OCI-LY1 (cell line): ENCODE measurements around the gene SLC15A4.

Source experiments
- H2AFZ ChIP-seq: fragments of 200-600 bp; sonication (generic), shearing (Covaris generic); 2 replicates; pipeline ENCODE4 v1.6.0; 2014; ENCODE audit warnings: antibody characterized with exemption, mild to moderate bottlenecking, low read length
- H3F3A ChIP-seq: fragments of 200-600 bp; sonication (generic), shearing (Covaris generic); 2 replicates; pipeline ENCODE4 v1.6.0; 2014; ENCODE audit warnings: mild to moderate bottlenecking, antibody characterized with exemption, low read length, moderate library complexity; ENCODE audit not compliant: insufficient read depth
- H3K27ac ChIP-seq: fragments of 200-600 bp; sonication (generic); 2 replicates; pipeline ENCODE4 v1.5.1; 2014; ENCODE audit warnings: low read length, mixed run types, mild to moderate bottlenecking, low read depth; ENCODE audit not compliant: poor library complexity, severe bottlenecking
- H3K27me3 ChIP-seq: fragments of 200-600 bp; sonication (generic); 2 replicates; pipeline ENCODE4 v1.6.0; 2014; ENCODE audit warnings: antibody characterized with exemption, mild to moderate bottlenecking, low read length, moderate library complexity; ENCODE audit not compliant: insufficient read depth
- H3K36me3 ChIP-seq: fragments of 200-600 bp; sonication (generic); 2 replicates; pipeline ENCODE4 v1.6.1; 2014; ENCODE audit warnings: mild to moderate bottlenecking, antibody characterized with exemption, low read length, moderate library complexity, mixed read lengths; ENCODE audit not compliant: insufficient read depth
- H3K4me1 ChIP-seq: fragments of 200-600 bp; sonication (generic); 2 replicates; pipeline ENCODE4 v1.5.1; 2014; ENCODE audit warnings: mild to moderate bottlenecking, low read length, moderate library complexity; ENCODE audit not compliant: insufficient read depth, severe bottlenecking
- H3K4me2 ChIP-seq: fragments of 200-600 bp; sonication (generic), shearing (Covaris generic); 2 replicates; pipeline ENCODE4 v1.6.1; 2014; ENCODE audit warnings: low read length
- H3K4me3 ChIP-seq: fragments of 200-600 bp; sonication (generic); 2 replicates; pipeline ENCODE4 v1.5.1; 2014; ENCODE audit warnings: low read length, low read depth, mild to moderate bottlenecking, mixed read lengths; ENCODE audit not compliant: poor library complexity, severe bottlenecking
- H3K79me2 ChIP-seq: fragments of 200-600 bp; shearing (Covaris generic); 2 replicates; pipeline ENCODE4 v1.6.1; 2016; ENCODE audit warnings: mixed run types, low read length, mixed read lengths; ENCODE audit not compliant: insufficient read depth
- H3K9ac ChIP-seq: fragments of 200-600 bp; sonication (generic), shearing (Covaris generic); 2 replicates; pipeline ENCODE4 v1.6.1; 2014; ENCODE audit warnings: mild to moderate bottlenecking, low read length, mixed read lengths
- H3K9me2 ChIP-seq: fragments of 200-600 bp; sonication (generic), shearing (Covaris generic); 2 replicates; pipeline ENCODE4 v1.6.1; 2014; ENCODE audit warnings: low read depth, mild to moderate bottlenecking, low read length, mixed read lengths
- H3K9me3 ChIP-seq: fragments of 200-600 bp; shearing (Covaris generic); 2 replicates; pipeline ENCODE4 v1.6.1; 2014; ENCODE audit warnings: low read length, mixed read lengths
- H4K20me1 ChIP-seq: fragments of 200-600 bp; sonication (generic), shearing (Covaris generic); 2 replicates; pipeline ENCODE4 v1.6.0; 2016; ENCODE audit warnings: mild to moderate bottlenecking, low read length; ENCODE audit not compliant: insufficient read depth
- EZH2 ChIP-seq: fragments of 200-600 bp; sonication (generic), shearing (Covaris generic); IDR thresholded peaks from 2 replicates; pipeline ENCODE4 v1.8.0; 2017; ENCODE audit warnings: borderline replicate concordance, mixed run types, mild to moderate bottlenecking, antibody characterized with exemption, low read length, moderate library complexity, mixed read lengths
- TF ChIP-seq, protein P1 (sequence below): fragments of 200-600 bp; sonication (generic), shearing (Covaris generic); IDR thresholded peaks from 2 replicates; pipeline ENCODE4 v1.5.1; 2017; ENCODE audit warnings: mild to moderate bottlenecking, antibody characterized with exemption, low read length, moderate library complexity, mixed read lengths

SLC15A4 gene

DNA sequence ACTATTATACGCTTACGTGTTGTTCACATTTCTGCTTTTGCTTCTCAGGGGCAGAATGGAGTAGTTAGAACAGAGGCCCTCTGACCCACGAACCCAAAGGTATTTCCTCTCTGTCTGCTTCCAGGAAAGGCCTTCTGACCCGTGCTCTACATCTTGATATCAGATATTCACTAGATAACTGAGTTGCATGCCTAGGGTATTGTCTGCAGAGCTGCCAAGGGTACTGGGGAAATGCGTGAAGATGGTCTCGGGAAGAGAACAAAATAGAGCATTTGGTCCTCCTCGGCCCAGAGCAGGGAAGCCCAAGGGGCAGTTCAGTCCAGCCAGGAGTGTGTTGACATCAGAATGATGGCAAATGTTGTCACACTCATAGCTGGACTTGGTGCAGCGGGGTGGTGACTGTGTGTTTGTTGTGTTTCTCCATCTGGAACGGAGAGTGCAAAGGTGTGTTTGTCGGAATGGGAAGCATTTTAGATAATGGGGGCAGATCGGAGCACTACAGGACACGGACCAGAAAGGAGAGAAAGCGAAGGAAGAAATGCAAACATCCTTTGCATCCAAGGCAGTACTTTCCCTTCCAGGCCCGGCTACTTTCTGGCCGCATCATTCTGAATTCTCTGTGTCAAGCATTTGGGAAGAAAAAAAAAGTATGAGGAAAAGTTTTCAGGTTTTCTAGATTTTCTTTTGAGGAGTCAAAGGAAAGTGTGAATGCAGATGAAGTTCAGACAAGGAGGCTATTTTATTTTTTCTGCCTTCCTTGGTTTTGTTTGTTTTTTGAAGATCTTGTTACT, 37.7 kb upstream of the SLC15A4 start:
- H3K36me3 ChIP-seq: no peaks in the 10 kb centered on the region

DNA sequence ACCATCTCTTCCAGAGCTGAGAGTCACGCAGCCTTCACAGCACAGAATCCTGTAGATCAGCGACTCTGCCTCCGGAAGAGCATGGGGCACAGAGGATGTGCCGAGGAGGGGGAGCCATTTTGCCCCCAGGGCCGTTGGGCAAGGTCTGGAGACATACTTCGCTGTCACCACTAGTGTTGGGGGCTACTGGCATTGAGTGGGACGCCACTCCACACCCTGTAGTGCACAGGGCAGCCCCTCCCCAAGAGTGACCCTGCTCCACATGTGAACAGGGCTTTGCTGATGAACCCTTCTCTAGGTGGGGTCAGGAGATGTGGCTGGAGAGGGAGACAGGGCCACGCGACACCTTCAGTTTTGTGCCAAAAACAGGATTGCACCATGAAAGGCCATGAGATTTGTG, 35.6 kb upstream of the SLC15A4 start:
- Histone ChIP-seq H4K20me1 (no peaks in the 10 kb centered on the region), H3K4me3 (no peak overlapping the region), H3F3A (no peaks in the 10 kb centered on the region), H3K4me1 (no peaks in the 10 kb centered on the region), H3K4me2 (no peak overlapping the region), H3K27me3 (no peaks in the 10 kb centered on the region; the same call in 1 of the 2 replicates), H2AFZ (no peak overlapping the region), H3K9ac (no peak overlapping the region), H3K36me3 (no peaks in the 10 kb centered on the region), H3K27ac (no peak overlapping the region), H3K79me2 (no peaks in the 10 kb centered on the region), H3K9me3 (no peaks in the 10 kb centered on the region), H3K9me2 (no peaks in the 10 kb centered on the region)
- TF ChIP-seq, protein P1, sequence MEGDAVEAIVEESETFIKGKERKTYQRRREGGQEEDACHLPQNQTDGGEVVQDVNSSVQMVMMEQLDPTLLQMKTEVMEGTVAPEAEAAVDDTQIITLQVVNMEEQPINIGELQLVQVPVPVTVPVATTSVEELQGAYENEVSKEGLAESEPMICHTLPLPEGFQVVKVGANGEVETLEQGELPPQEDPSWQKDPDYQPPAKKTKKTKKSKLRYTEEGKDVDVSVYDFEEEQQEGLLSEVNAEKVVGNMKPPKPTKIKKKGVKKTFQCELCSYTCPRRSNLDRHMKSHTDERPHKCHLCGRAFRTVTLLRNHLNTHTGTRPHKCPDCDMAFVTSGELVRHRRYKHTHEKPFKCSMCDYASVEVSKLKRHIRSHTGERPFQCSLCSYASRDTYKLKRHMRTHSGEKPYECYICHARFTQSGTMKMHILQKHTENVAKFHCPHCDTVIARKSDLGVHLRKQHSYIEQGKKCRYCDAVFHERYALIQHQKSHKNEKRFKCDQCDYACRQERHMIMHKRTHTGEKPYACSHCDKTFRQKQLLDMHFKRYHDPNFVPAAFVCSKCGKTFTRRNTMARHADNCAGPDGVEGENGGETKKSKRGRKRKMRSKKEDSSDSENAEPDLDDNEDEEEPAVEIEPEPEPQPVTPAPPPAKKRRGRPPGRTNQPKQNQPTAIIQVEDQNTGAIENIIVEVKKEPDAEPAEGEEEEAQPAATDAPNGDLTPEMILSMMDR: no peak
- TF ChIP-seq EZH2: no peak

More for the DNA sequence above, 37.7 kb upstream of the SLC15A4 start:
- no peaks in the 10 kb centered on the region for H3K9me2 ChIP-seq
- no peaks in the 10 kb centered on the region for H3F3A ChIP-seq
- no peak overlapping the region for H3K4me3 ChIP-seq
- H3K79me2 ChIP-seq: no peaks in the 10 kb centered on the region
- no peaks in the 10 kb centered on the region for H3K9me3 ChIP-seq
- H3K9ac ChIP-seq: no peak overlapping the region
- no peak overlapping the region for H3K4me2 ChIP-seq
- no peaks in the 10 kb centered on the region for H4K20me1 ChIP-seq
- no peaks in the 10 kb centered on the region; the same call in 1 of the 2 replicates for H3K27me3 ChIP-seq
- TF ChIP-seq, protein P1: no peak
- TF ChIP-seq EZH2: no peak
- H3K4me1 ChIP-seq: no peaks in the 10 kb centered on the region
- no peak overlapping the region for H2AFZ ChIP-seq
- H3K27ac ChIP-seq: no peak overlapping the region

GRCh38 chr12:128857133-128857763, 33.5 kb upstream of the SLC15A4 start:
- Histone ChIP-seq H4K20me1 (no peaks in the 10 kb centered on the region), H3K27me3 (no peaks in the 10 kb centered on the region; the same call in 1 of the 2 replicates), H3K4me3 (no peak overlapping the region), H3K79me2 (no peaks in the 10 kb centered on the region), H3K4me1 (no peaks in the 10 kb centered on the region), H3K4me2 (no peak overlapping the region), H3K27ac (no peak overlapping the region), H3K9me2 (no peaks in the 10 kb centered on the region), H2AFZ (no peak overlapping the region), H3K9ac (no peak overlapping the region), H3K9me3 (no peaks in the 10 kb centered on the region), H3F3A (no peaks in the 10 kb centered on the region), H3K36me3 (no peaks in the 10 kb centered on the region)
- TF ChIP-seq, protein P1: no peak
- no peak for TF ChIP-seq EZH2
